Measurements from ENCODE around the gene EPB41.

DNA sequence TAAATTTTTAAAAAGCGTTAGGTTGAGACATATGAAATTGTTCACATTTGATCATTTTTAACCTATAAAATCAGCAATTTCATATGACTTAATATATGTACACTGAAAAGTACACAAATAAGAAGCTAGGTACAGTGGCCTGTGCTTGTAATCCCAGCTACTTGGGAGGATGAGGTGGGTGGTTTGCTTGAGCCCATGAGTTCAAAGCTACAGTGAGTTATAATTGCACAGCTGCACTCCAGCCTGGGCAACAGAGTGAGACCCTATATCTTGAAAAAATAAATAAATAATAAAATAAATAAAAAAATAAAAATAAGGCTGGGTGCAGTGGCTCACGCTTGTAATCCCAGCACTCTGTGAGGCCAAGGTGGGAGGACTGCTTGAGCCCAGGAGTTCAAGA, 5.2 kb upstream of the EPB41 start:
- TF ChIP-seq, protein P1, sequence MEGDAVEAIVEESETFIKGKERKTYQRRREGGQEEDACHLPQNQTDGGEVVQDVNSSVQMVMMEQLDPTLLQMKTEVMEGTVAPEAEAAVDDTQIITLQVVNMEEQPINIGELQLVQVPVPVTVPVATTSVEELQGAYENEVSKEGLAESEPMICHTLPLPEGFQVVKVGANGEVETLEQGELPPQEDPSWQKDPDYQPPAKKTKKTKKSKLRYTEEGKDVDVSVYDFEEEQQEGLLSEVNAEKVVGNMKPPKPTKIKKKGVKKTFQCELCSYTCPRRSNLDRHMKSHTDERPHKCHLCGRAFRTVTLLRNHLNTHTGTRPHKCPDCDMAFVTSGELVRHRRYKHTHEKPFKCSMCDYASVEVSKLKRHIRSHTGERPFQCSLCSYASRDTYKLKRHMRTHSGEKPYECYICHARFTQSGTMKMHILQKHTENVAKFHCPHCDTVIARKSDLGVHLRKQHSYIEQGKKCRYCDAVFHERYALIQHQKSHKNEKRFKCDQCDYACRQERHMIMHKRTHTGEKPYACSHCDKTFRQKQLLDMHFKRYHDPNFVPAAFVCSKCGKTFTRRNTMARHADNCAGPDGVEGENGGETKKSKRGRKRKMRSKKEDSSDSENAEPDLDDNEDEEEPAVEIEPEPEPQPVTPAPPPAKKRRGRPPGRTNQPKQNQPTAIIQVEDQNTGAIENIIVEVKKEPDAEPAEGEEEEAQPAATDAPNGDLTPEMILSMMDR (IDR thresholded peaks at IDR 0.05; ENCODE audit: poor library complexity) = no peak
- no peak for TF ChIP-seq EZH2 (IDR thresholded peaks at IDR 0.05; ENCODE audit: borderline replicate concordance)
- TF ChIP-seq EZH2phosphoT487 (IDR thresholded peaks at IDR 0.05; ENCODE audit: low read depth, severe bottlenecking, unreplicated experiment) = no peak

Measured in hepatocyte (in vitro differentiated cells).